Vagina (tissue), 2 donors: ENCODE results near the gene PREP. TPM values are rescaled to one million over a fixed set of nuclear protein-coding genes. Genes with fewer than 3 reads are reported as not detected.

Source experiments
- DNase-seq, 2 donors: peaks; one replicate each; pipeline ENCODE4 v3.0.0-alpha.2; 2017; ENCODE audit errors: extremely low spot score in 2 of 2
- H3K27ac ChIP-seq: fragments of 200-600 bp; sonication (generic); one replicate; pipeline ENCODE4 v1.5.1; 2019
- H3K27me3 ChIP-seq: fragments of 200-600 bp; sonication (generic); one replicate; pipeline ENCODE4 v1.5.1; 2019
- H3K36me3 ChIP-seq, 2 donors: fragments of 200-600 bp; sonication (generic); one replicate each; pipeline ENCODE4 v1.5.1; 2017 to 2019
- H3K4me1 ChIP-seq: fragments of 200-600 bp; sonication (generic); one replicate; pipeline ENCODE4 v1.5.1; 2019
- H3K4me3 ChIP-seq, 2 donors: fragments of 200-600 bp; sonication (generic); 1 replicate in 1 of 2; 2 replicates in 1 of 2; pipeline ENCODE4 v1.5.1; 2016 to 2019
- H3K9me3 ChIP-seq: fragments of 200-600 bp; sonication (generic); one replicate; pipeline ENCODE4 v1.5.1; 2019
- CTCF ChIP-seq, 3 experiments: fragments of 450-650 bp in 2 of 3; fragments of 200-600 bp in 1 of 3; sonication (generic) in 1 of 3; IDR thresholded peaks; one replicate each; pipeline ENCODE4 v1.5.1; 2017 to 2019; ENCODE audit warnings: antibody characterized with exemption in 3 of 3, mild to moderate bottlenecking in 2 of 3, moderate library complexity in 2 of 3
- POLR2A ChIP-seq, 2 donors: fragments of 450-650 bp; IDR thresholded peaks; one replicate each; pipeline ENCODE4 v1.6.1; 2017; ENCODE audit warnings: antibody characterized with exemption in 2 of 2, mild to moderate bottlenecking in 2 of 2, moderate library complexity in 2 of 2
- POLR2AphosphoS5 ChIP-seq, 2 donors: sonication (generic); formaldehyde crosslinking; IDR thresholded peaks; one replicate each; pipeline ENCODE4 v1.9.0; 2017; ENCODE audit warnings: antibody characterized with exemption in 2 of 2, mild to moderate bottlenecking in 2 of 2, low read depth in 1 of 2; ENCODE audit not compliant: insufficient read depth in 1 of 2
- intact Hi-C: fragments of 100-400 bp; cut with DNase I; formaldehyde crosslinking; loops from one replicate; pipeline ENCODE4 v1.15.1; 2023
- total RNA-seq: library from RNA; depleted of rRNA; stranded (reverse); fragments of >200 nt; gene quantifications from one replicate; pipeline ENCODE4 v1.2.3, GENCODE V29; 2016

The PREP gene
- total RNA-seq, 1 donor from 2014 or later, result 19.2 TPM

GRCh38 chr6:105274678-105275077 lies 128.2 kb downstream of the PREP start:
- TF ChIP-seq POLR2AphosphoS5 (IDR thresholded peaks at IDR 0.05; ENCODE audit: insufficient read depth in 1 of 2, low read depth in 1 of 2) (no peak), POLR2A (IDR thresholded peaks at IDR 0.05) (no peak), CTCF (IDR thresholded peaks at IDR 0.05) (no peak)
- Histone ChIP-seq H3K4me1 (no peaks in the 10 kb centered on the region), H3K36me3 (peaks cover 5 to 26% of the 10 kb centered on the region in 2 donors), H3K4me3 (no peak overlapping the region), H3K9me3 (no peaks in the 10 kb centered on the region), H3K27me3 (no peaks in the 10 kb centered on the region), H3K27ac (no peak overlapping the region)
- intact Hi-C loops, result no loop called here
- DNase-seq, result no peak

- TF ChIP-seq POLR2A (IDR thresholded peaks at IDR 0.05), result no peak
- TF ChIP-seq POLR2AphosphoS5 (IDR thresholded peaks at IDR 0.05; ENCODE audit: insufficient read depth in 1 of 2, low read depth in 1 of 2), result no peak
- TF ChIP-seq CTCF (IDR thresholded peaks at IDR 0.05), result no peak
- no peaks in the 10 kb centered on the region for H3K27me3 ChIP-seq
- no peak overlapping the region for H3K4me3 ChIP-seq
- no peak overlapping the region for H3K27ac ChIP-seq
- no peak for DNase-seq
- H3K4me1 ChIP-seq, result no peaks in the 10 kb centered on the region
- H3K9me3 ChIP-seq, result no peaks in the 10 kb centered on the region
- peaks cover 5 to 20% of the 10 kb centered on the region in 2 donors for H3K36me3 ChIP-seq
- intact Hi-C loops, result no loop called here
These were observed 129.3 kb downstream of the PREP start for GRCh38 chr6:105273589-105273988.

GRCh38 chr6:105272786-105273185 lies 130.1 kb downstream of the PREP start:
- Histone ChIP-seq H3K4me1 (no peaks in the 10 kb centered on the region), H3K27me3 (no peaks in the 10 kb centered on the region), H3K9me3 (no peaks in the 10 kb centered on the region), H3K27ac (no peak overlapping the region), H3K36me3 (peaks cover 5 to 12% of the 10 kb centered on the region in 2 donors), H3K4me3 (no peak overlapping the region)
- TF ChIP-seq POLR2AphosphoS5 (IDR thresholded peaks at IDR 0.05; ENCODE audit: insufficient read depth in 1 of 2, low read depth in 1 of 2) (no peak), CTCF (IDR thresholded peaks at IDR 0.05) (no peak), POLR2A (IDR thresholded peaks at IDR 0.05) (no peak)
- no peak for DNase-seq
- intact Hi-C loops, result no loop called here

GRCh38 chr6:105270511-105270910 lies 132.4 kb downstream of the PREP start:
- no peak for DNase-seq
- no peak overlapping the region for H3K27ac ChIP-seq
- H3K36me3 ChIP-seq, result no peaks in the 10 kb centered on the region
- no peaks in the 10 kb centered on the region for H3K4me1 ChIP-seq
- no peaks in the 10 kb centered on the region for H3K27me3 ChIP-seq
- no peaks in the 10 kb centered on the region for H3K9me3 ChIP-seq
- intact Hi-C loops, result no loop called here
- no peak overlapping the region for H3K4me3 ChIP-seq
- TF ChIP-seq POLR2A (IDR thresholded peaks at IDR 0.05) (no peak), POLR2AphosphoS5 (IDR thresholded peaks at IDR 0.05; ENCODE audit: insufficient read depth in 1 of 2, low read depth in 1 of 2) (no peak), CTCF (IDR thresholded peaks at IDR 0.05) (no peak)

GRCh38 chr6:105269390-105269789 lies 133.5 kb downstream of the PREP start:
- Histone ChIP-seq H3K4me1 (no peaks in the 10 kb centered on the region), H3K4me3 (no peak overlapping the region), H3K36me3 (no peaks in the 10 kb centered on the region), H3K27ac (no peak overlapping the region), H3K9me3 (no peaks in the 10 kb centered on the region), H3K27me3 (no peaks in the 10 kb centered on the region)
- TF ChIP-seq CTCF (IDR thresholded peaks at IDR 0.05) (no peak), POLR2AphosphoS5 (IDR thresholded peaks at IDR 0.05; ENCODE audit: insufficient read depth in 1 of 2, low read depth in 1 of 2) (no peak), POLR2A (IDR thresholded peaks at IDR 0.05) (no peak)
- DNase-seq, result no peak
- intact Hi-C loops, result no loop called here
